GM04504 (cell line): ENCODE results near the gene SCYL2.
"Not testable (repeated sequence)": the region's sequence is repeated elsewhere in the genome, so short reads cannot be mapped to it uniquely, and the experiment has no call there.

ENCODE experiments used
- DNase-seq: peaks from one replicate; pipeline ENCODE4 v3.0.0-alpha.2; 2012; ENCODE audit warnings: low read depth

The SCYL2 gene

DNA sequence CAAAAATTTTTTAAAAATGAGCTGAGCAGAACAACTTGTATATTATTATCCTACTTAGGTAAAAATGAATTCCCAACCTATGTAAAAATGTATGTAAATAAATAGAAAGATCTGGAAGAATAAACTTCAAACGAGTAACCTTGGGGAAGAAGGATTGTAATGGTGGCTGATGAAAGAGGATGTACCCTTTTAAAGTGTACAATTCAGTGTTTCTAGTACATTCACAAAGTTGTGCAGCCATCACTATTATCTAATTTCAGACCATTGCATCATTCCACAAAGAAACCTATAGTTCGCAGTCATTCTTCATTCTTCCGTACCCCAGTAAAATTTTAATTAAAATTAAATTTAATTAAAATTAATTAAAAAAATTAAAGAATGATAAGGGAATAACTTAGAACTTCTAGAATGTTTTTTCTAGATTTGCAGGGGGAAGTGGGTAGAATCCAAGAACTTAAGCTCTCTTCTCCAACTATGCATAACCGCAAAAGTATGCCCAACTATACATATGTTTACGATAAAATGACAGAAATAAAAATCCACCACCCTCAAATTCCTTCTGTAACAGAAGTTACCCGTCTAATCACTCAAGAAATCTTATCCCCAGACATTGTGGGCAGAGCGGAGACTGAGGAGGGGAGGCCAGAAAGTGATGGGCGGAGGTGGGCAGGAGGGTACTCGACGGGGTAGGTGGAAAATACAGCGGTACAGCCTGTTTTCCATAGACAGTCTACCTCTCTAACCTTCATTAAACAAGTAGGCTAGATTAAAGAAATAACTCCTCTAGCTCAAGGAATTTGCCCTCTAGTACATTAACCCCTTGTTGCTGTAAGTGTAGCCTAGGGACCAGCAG lies 1.0 kb upstream of the SCYL2 start:
- DNase-seq: no peak

DNA sequence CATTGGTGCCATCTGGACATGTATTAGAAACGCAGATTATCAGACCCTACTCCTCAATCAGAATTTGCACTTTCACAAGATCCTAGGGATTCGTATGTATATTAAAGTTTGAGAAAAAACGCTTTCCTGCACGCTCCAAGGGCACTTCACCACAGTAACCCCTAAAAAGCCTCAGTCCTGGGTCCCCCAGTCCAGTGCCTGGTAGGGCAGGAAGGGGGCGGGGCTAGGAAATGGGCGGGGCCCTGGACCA lies 467 bp upstream of the SCYL2 start:
- no peak for DNase-seq

DNA sequence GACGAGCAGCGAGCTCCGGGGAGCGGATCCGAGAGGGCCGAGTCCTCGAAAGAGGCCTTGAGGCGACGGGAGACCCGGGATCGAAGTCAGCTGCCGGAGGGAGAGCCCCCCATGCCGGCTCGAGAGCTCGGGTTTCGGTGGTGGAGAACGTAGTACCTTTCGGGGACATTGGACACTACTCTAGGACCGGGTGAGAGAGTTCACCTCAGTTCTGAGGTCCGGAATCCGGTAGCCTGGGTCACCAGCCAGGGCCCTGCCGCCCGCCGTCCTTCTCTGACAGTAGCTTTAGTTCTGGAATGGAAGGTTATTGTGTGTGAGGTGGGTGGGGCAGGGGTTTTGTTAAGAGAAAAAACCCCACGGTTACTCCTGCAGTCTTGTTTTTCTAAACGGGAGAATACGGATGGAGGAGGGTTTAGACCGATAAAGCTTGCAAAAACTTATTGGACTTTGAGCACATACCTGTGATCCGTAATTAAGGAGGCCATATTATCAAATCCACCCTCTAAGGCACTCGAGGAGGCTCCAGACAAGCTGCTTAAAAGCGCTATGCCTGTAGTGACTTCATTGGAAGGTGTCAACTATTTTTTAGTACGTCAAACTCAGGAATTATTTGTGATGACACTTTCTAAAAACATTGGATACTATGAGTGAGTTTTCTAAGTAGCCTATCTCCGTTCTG lies 765 bp downstream of the SCYL2 start:
- DNase-seq: no peak

DNA sequence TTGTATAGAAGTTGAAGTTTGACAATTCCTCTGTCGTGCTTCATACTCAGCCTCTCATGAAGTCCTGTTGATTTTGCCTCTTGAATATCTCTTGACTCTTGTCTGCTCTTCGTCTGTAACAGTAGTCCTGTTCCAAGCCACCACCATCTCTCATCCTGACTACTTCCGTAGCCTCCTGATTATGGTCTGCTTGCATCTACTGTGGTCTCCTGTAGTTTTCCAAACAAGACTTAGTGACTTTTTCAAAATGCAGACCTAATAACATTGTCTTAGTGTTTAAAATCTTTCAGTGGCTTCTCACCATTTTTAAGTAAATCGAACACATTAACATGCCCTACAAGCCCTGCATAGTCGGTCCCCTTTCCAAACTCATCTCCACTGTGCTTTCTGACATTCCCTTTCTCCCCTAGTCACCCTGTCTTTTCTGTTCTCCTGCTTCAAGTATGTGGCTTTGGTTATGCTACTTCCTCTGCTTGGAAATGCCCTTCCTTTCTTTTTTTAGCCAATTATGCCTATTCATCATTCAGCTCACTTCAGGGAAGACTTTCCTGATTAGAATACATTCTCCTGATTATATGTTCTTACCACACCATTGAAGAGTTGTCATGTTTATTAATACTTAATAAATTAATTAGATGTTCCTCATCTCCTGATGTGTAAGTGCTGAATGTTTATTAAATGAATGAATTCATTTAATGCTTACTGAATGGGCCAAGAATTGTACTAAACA lies 2.0 kb downstream of the SCYL2 start:
- no peak for DNase-seq

DNA sequence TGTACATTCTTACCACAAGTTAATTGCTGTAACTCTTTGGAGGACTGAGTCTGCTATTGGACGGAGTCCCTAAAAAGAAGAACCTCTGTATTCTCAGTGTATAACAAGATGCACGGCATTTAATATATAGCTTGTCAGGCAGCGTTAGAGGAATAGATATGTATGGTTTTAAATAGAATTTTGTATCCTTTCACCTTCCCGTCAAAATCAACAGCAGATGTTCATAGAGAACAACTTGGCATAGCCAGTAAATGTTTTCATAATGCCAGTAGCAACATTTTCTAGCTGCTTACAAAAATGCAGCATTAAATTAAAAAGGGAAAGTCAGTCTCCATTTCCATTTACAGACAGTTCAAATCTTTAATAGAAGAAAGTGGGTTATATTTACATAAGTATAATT lies 6.8 kb downstream of the SCYL2 start:
- no peak for DNase-seq

DNA sequence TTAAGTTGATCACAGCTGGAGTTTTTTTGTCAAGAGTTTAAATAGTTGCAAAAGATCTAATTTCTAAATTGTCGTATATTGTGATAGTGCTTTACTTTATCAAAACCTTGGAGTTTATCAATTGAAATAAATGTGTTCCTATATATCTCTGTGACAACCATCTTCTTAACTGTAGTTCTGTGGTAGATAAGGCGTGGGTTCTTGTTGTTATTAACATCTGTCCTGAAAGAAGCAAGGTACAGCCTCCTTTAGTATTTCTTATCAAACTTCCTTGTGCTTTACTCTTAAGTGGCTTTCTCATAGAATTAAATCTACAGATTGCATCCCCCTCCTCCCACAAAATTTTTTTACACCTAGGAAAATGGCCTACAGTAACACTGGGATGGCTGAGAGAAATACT lies 7.3 kb downstream of the SCYL2 start:
- DNase-seq: no peak

DNA sequence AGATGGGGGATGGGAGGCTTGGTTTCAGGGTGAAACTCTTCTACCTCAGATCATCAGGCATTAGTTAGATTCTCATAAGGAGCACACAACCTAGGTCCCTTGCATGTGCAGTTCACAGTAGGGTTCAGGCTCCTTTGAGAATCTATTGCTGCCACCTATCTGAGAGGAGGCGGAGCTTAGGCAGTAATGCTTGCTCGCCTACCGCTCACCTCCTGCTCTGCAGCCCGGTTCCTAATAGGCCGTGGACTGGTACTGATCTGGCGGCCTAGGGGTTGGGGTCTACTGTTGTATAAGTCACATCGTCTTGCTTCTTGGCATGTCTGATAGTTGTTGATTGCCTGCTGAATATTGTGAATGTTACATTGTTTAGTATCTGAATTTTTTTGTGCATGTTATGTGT lies 12.2 kb downstream of the SCYL2 start:
- DNase-seq: no peak

DNA sequence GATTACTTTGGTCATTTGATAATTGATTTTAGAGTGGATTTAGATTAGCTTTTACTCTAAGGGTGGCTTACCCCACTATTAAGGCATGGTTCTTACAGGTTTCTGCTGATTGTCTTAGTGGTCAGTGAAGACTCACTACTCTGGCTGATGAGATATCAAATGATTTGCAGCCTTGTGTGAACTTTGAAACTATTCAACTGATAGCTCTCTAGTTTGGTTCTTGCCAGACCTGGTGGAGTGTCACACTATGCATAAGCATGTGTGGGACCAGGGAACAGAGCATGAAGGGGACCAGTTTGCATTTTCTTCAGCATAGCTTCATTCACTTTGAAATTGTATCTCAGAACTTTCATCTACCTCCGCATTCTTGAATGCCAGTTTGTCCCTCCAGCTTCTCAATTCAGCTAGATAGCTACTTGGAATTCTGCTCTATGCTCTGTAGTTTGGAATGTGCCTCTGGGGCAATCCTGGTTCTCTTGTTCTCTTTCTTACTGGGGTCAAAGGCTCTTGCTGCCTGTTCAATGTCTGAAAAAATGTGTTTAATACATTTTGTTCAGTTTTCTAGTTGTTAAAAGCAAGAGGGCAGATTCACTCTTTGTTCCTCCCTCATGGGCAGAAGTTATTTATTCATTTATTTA lies 12.7 kb downstream of the SCYL2 start:
- DNase-seq: no peak

DNA sequence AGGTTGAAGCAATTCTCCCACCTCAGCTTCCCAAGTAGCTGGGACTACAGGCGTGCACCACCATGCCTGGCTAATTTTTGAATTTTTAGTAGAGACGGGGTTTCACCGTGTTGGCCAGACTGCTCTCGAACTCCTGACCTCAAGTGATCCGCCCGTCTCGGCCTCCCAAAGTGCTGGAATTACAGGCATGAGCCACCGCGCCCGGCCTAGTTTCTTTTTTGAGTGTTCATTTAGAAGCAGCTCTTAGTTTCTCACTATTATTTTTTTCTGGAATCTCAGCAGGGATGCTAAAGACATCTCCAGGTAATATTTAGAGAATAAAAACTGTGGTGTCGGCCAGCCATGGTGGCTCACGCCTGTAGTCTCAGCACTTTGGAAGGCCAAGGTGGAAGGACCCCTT lies 17.6 kb downstream of the SCYL2 start:
- DNase-seq: not testable (repeated sequence)

DNA sequence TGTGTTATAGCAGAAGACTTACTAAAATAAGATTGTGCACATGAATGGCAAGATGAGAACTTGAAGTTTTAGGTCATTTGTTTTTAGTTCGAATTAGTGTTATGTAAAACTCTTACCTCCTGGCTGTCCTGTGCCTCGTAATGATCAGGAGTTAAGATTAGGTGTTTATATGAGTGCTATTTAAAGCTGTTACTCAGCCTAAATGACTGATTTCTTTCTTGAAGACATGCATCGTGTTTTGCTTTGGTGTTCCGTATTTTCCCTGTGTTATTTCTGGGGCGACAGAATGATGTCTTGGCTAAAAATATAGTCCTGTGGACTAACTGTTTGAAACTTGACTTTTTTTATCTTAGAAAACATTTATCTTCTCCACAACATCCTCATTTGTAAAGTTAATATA lies 22.1 kb downstream of the SCYL2 start:
- no peak for DNase-seq

DNA sequence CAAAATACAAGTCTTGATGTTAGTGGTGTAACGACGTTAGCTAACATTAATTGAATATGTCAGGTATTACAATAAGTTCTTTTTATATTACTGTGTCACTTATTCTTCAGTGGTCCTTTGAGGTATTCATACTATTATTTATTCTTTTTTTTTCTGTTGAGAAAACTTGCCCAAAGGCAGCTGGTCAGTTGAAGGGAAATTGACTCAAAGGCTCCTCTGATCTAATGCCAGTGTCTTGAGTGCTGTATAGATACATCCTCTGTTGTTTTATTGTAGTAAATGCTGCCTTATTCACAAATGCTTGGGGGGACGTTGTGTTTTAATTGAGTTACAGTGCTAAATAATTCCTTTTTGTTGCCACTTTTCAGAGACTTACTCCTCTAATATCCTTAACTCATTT lies 23.0 kb downstream of the SCYL2 start:
- no peak for DNase-seq

DNA sequence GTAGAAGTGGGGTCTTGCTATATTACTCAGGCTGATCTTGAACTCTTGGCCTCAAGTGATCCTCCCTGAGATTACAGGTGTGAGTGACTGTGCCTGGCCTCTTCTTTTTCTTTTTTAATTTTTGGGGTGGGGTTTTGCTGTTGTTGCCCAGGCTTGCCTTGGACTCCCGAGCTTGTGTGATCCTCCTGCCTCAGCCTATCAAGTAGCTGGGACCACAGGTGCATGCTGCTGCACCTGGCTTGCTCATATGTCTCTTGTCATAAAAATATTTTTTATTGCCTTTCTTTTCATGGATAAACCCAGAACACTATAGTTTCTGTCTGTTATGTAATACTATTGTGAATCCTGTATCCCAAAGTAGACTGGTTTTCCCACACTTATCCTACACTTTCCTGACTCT lies 26.0 kb downstream of the SCYL2 start:
- no peak for DNase-seq

DNA sequence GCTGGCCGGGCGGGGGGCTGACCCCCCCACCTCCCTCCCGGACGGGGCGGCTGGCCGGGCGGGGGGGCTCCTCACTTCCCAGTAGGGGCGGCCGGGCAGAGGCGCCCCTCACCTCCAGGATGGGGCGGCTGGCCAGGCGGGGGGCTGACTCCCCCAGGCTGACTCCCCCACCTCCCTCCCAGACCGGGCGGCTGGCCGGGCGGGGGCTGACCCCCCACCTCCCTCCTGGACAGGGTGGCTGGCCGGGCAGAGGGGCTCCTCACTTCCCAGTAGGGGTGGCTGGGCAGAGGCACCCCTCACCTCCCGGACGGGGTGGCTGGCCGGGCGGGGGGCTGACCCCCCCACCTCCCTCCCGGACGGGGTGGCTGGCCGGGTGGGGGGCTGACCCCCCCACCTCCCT lies 27.4 kb downstream of the SCYL2 start:
- not testable (repeated sequence) for DNase-seq

DNA sequence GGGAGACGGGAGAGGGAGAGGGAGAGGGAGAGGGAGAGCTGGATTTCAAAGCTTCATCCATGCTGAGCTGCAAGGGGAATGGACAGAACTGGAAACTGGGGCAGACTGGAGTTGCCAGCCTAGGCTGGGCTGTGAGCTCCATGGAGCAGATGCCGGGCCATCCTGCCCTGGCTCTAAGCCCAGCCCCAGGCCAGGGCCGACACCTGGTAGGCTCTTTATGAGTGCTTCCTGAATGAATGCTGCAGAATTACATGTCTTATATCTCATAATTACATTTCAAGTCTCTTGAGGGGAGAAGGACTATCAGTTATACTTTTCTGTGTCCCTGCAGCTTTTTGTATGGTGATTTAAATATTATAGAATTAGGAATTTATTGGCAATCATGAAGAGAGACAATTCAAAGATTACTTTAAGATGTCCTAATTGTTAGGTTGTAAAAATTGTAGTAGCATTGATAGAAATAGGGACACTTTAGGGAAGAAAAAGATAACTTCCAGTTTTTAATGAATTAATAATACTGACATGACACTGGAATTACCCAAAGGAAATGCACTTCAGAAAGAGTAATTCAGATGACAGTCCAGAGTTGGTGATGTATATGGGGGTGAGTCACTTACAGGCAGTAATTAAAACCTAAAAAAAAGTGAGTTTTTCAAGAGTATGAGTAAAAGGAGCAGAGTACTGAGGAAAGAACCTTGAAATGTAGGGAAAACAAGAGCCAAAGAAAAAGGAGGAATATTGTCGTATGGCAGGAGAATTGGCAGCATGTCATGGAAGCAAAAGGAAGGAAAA lies 29.0 kb downstream of the SCYL2 start:
- DNase-seq: peak; percentile 20

DNA sequence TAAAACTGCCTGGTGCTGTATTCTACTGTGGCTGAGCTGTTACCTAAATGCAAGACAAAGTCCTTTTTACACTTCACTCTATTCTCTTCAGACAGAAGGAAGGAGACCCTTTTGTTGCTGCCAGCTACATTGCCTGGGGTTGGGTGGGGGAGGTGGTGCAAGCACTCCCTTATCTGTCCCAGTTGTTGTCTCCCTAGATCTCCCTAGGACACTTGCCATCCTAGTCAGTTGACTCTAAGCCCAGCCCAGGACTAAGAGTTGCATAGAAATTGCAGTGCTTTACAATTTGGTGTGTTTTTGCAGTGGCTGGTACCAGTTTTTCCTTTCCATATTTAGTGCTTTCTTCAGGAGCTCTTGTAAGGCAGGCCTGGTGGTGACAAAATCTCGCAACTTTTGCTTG lies 35.1 kb downstream of the SCYL2 start:
- no peak for DNase-seq

DNA sequence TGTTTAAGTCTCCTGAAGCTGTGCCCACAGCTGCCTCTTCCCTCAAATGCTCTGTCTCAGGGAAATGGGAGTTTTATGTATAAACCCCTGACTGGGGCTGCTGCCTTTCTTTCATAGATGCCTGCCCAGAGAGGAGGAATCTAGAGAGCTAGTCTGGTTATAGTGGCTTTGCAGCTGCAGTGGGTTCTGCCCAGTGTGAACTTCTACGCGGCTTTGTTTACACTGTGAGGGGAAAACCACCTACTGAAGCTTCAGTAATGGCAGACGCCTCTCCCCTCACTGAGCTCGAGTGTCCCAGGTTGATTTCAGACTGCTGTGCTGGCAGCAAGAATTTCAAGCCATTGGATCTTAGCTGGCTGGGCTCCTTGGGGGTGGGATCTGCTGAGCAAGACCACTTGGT lies 36.9 kb downstream of the SCYL2 start:
- no peak for DNase-seq

DNA sequence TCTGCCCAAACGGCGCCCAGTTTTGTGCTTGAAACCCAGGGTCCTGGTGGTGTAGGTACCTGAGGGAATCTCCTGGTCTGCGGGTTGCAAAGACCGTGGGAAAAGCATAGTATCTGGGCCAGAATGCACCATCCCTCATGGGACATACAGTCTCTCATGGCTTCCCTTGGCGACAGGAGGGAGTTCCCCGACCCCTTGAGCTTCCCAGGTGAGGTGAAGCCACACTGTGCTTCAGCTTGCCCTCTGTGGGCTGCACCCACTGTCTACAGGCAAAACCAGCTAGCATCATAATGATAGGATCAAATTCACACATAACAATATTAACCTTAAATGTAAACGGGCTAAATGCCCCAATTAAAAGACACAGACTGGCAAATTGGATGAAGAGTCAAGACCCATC lies 37.4 kb downstream of the SCYL2 start:
- not testable (repeated sequence) for DNase-seq

DNA sequence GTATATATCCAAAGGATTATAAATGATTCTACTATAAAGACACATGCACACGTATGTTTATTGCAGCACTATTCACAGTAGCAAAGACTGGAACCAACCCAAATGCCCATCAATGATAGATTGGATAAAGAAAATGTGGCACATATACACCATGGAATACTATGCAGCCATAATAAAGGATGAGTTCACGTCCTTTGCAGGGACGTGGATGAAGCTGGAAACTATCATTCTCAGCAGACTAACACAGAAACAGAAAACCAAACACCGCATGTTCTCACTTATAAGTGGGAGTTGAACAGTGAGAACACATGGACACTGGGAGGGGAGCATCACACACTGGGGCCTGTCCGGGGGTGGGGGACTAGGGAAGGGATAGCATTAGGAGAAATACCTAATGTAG lies 41.2 kb downstream of the SCYL2 start:
- DNase-seq: not testable (repeated sequence)

DNA sequence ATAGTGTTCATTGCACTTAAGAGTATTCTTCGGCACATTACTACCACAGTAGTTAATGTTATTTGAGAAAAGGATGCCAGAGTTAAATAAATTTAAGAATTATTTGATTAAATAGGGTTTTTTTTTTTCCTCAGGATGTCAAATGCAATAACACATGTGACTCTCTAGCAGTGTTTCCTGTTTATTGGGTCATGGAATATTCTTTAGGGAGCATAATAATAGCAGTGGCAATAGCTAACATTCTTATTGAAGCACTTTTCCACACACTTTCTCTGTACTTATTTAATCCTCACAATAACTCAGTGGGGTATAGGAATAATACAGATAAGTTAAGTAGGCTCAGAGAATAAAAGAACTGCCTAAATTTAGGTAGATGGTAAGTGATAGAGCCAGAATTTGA lies 44.3 kb downstream of the SCYL2 start:
- DNase-seq: no peak

DNA sequence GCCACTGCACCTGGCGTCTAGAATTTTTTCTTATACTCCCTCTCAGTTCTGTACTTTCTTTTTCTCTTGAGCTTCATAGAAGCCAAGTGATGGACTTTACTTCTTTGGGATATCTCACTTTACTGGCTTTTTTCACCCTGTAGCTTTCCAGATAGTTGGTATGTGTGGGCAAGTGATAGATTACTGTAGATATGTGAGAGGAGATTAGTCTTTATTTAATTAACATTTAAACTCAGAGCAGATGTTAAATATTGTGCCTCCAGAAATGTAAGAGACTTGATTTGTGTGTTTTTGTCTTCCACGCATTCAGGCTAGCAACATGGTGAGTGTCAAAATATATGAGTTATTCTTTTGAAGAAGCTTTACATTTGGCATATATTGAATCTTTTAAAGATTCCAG lies 50.4 kb downstream of the SCYL2 start:
- no peak for DNase-seq

DNA sequence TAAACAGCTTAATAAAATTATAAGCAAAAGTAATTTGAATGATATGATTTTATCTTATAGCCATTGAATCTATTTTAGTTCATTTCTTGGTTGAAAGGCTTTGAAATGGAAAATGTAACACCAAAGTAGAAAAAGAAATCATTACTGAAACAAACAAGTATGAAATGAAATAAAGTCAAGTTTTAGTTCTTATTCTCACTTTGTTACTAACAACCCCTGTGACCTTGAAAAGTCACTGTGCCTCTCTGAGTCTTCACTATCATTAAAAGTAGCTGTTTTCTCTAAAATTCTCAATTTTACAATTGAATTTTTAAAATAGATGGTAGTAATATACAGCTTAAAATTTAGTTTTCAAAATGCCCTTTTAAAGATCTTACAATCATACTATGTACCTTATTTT lies 57.5 kb downstream of the SCYL2 start:
- no peak for DNase-seq

DNA sequence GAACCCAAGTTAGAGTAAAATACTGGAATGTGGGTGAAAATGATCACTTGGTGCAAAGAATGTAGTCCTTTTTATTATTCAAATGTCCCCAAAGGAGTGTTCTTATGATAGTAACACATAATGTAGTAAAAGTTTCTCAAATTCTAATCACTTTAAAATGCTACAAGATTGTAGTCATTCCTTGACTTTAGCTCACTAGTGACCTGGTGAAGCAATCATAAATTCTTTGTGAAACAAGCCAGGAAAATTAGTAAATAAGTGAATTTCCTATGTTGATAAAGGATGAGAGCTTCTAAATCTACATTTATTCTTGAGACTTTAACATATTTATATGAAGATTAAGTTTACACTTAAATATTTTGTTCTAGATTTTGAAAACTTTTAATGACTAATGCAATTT lies 59.2 kb downstream of the SCYL2 start:
- DNase-seq: no peak
